Testis (tissue), 3 donors: Measurements from ENCODE around the gene SMIM5. TPM values are rescaled to one million over a fixed set of nuclear protein-coding genes. Genes with fewer than 3 reads are reported as not detected.

ENCODE experiments used
- DNase-seq: peaks from one replicate; pipeline ENCODE4 v3.0.0-alpha.2; 2019
- H3K27ac ChIP-seq, 2 donors: fragments of 200-600 bp; sonication (generic); one replicate each; pipeline ENCODE4 v1.5.1; 2019
- H3K27me3 ChIP-seq: fragments of 200-600 bp; sonication (generic); one replicate; pipeline ENCODE4 v1.5.1; 2019
- H3K36me3 ChIP-seq: fragments of 200-600 bp; sonication (generic); one replicate; pipeline ENCODE4 v1.5.1; 2017; ENCODE audit warnings: low read depth; ENCODE audit errors: missing control alignments
- H3K4me1 ChIP-seq: fragments of 200-600 bp; sonication (generic); one replicate; pipeline ENCODE4 v1.5.1; 2019
- H3K4me3 ChIP-seq, 2 donors: fragments of 200-600 bp; sonication (generic); one replicate each; pipeline ENCODE4 v1.5.1; 2017 to 2019
- H3K9me3 ChIP-seq: fragments of 200-600 bp; sonication (generic); one replicate; pipeline ENCODE4 v1.5.1; 2017
- POLR2A ChIP-seq: fragments of 450-650 bp; IDR thresholded peaks from one replicate; pipeline ENCODE4 v1.6.1; 2017; ENCODE audit warnings: antibody characterized with exemption, mild to moderate bottlenecking, moderate library complexity
- WGBS, 2 donors: methylation state at CpG; one replicate each; pipeline ENCODE4 v1.1.5; 2018; 5-methylcytosine and 5-hydroxymethylcytosine counted together
- intact Hi-C: fragments of 100-400 bp; cut with DNase I; formaldehyde crosslinking; loops from one replicate; pipeline ENCODE4 v1.15.1; 2023; ENCODE audit warnings: low total_unique reads
- polyA plus RNA-seq: library from polyadenylated mRNA; stranded (reverse); fragments of 350-450 nt; fragmentation: Illumina TruSeq; extraction: RNeasy Lipid Tissue Mini Kit (QIAGEN cat#74804); gene quantifications from one replicate; pipeline ENCODE4 v1.2.3, GENCODE V29; 2014; ENCODE audit warnings: low read depth, low replicate concordance; ENCODE audit not compliant: insufficient read depth
- total RNA-seq, 2 donors: library from RNA; depleted of rRNA; stranded (reverse); fragments of >200 nt; gene quantifications; one replicate each; pipeline ENCODE4 v1.2.3, GENCODE V29; 2016
- TF ChIP-seq, protein P1 (sequence below), 3 experiments: fragments of 450-650 bp in 2 of 3; fragments of 200-600 bp in 1 of 3; sonication (generic) in 1 of 3; IDR thresholded peaks; one replicate each; pipeline ENCODE4 v1.5.1; 2016 to 2019; ENCODE audit warnings: antibody characterized with exemption in 3 of 3, mild to moderate bottlenecking in 2 of 3, moderate library complexity in 1 of 3

Gene SMIM5
- total and polyA plus RNA-seq, 3 donors from 2014 or later = 1.9 to 2.0 (median 2.0) TPM

DNA sequence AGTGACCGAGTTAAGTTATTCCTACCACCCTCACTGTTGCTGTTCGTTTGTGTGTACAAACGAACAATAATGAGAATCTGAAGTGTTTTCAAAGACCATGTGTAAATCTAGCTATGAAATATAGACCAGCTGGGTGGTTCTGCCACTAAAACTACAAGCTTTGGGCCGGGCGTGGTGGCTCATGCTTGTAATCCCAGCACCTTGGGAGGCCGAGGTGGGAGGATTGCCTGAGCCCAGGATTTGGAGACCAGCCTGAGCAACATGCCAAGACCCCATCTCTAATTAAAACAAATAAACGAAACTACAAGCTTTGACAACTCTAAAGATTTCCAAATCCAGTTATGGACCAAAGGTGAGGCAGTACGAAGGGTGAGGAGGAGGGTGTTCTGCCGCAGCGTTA is 32.7 kb downstream of the SMIM5 start:
- H3K27me3 ChIP-seq = no peaks in the 10 kb centered on the region
- TF ChIP-seq, protein P1, sequence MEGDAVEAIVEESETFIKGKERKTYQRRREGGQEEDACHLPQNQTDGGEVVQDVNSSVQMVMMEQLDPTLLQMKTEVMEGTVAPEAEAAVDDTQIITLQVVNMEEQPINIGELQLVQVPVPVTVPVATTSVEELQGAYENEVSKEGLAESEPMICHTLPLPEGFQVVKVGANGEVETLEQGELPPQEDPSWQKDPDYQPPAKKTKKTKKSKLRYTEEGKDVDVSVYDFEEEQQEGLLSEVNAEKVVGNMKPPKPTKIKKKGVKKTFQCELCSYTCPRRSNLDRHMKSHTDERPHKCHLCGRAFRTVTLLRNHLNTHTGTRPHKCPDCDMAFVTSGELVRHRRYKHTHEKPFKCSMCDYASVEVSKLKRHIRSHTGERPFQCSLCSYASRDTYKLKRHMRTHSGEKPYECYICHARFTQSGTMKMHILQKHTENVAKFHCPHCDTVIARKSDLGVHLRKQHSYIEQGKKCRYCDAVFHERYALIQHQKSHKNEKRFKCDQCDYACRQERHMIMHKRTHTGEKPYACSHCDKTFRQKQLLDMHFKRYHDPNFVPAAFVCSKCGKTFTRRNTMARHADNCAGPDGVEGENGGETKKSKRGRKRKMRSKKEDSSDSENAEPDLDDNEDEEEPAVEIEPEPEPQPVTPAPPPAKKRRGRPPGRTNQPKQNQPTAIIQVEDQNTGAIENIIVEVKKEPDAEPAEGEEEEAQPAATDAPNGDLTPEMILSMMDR (IDR thresholded peaks at IDR 0.05) = no peak
- TF ChIP-seq POLR2A = no peak
- peak overlapping the region in 1 of 2 donors; percentile 64 for H3K27ac ChIP-seq
- H3K4me1 ChIP-seq = peaks cover 15% of the 10 kb centered on the region
- 62 to 66% methylated on average over 10 of the region's 10 CpGs for whole genome bisulfite sequencing, 2 donors
- peak overlapping the region; percentile 78 to 84 for H3K4me3 ChIP-seq
- no peaks in the 10 kb centered on the region for H3K9me3 ChIP-seq
- intact Hi-C loops = no loop called here
- DNase-seq = no peak
- H3K36me3 ChIP-seq = no peaks in the 10 kb centered on the region

DNA sequence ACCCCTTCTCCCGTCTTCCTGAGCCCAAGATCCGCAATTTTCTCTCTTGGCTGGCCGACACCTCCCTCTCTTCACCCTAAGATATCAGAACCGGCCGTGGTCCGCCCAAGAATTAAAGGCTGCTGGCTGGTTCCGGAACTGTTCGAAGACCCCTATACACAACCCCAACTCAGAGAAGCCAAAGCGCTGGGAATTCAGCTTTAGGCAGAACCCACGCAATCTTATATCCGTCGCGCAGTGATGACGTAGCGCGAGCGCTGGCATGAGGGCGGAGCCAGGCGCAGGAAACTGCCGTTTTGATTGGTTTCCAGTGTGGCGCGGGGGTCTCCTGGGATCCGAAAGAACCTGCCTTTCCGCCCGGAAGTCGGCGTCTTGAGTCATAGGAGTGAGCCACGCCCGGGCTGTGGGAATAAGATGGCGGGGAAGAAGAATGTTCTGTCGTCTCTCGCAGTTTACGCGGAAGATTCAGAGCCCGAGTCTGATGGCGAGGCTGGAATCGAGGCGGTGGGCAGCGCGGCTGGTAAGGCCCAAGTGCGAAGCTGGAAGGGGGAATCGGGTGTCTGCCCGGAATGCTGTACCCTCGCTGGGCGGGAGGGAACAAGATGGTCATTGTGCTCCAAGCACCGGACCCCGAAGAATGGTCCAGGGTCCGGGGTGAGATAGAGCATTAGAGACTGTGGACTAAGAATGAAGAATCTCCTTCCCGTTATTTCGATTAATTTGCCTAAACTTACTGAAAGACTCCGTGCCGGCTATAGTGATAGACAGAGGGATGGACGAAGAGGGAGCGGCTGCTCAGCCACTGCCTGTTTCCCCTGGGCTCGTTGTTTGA is 33.9 kb downstream of the SMIM5 start, which contains the start of the genes RECQL5 and SAP30BP:
Gene RECQL5 (minus strand): TSS at position 196 of the 832 bp plus-strand sequence. CDS start 597 bp downstream, outside the sequence.
Gene SAP30BP (plus strand): TSS at position 380 of the 832 bp plus-strand sequence. CDS start 35 bp downstream, at position 415.
- Histone ChIP-seq H3K4me1 (peaks cover 15% of the 10 kb centered on the region), H3K27me3 (no peaks in the 10 kb centered on the region), H3K9me3 (no peaks in the 10 kb centered on the region), H3K27ac (peak within 1 kb of the TSS; percentile 64 to 76), H3K36me3 (no peaks in the 10 kb centered on the region), H3K4me3 (peak within 1 kb of the TSS; percentile 78 to 84)
- WGBS, 2 donors = 0% methylated on average over 54 to 55 of the region's 55 CpGs
- peak; percentile 99 for DNase-seq
- intact Hi-C loops = no loop called here
- TF ChIP-seq POLR2A = no peak
- TF ChIP-seq, protein P1 (IDR thresholded peaks at IDR 0.05) = peak in 1 of 3 experiments; percentile 6

DNA sequence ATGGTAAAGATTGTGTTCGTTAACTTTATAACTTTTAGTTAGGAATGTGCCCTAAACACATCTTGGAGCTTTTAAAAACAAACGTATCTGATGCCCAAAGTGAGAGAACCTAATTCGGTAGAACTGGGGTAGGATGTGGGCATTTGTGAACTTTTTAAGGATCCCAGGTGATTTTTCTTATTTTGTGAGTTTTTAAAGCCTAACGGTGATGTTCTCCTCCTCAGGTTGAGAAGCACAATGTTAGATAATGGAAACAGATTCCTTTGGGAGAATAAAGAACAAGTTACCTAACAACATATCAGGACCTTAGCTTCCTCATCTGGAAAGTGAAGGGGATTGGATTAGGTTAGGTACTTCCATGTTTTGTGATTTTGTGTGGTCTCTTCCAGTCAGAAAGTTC is 34.6 kb downstream of the SMIM5 start:
- intact Hi-C loops = no loop called here
- Histone ChIP-seq H3K27ac (peak overlapping the region; percentile 51 to 76), H3K27me3 (no peaks in the 10 kb centered on the region), H3K36me3 (no peaks in the 10 kb centered on the region), H3K9me3 (no peaks in the 10 kb centered on the region), H3K4me1 (peaks cover 15% of the 10 kb centered on the region), H3K4me3 (peak overlapping the region; percentile 78 to 84)
- no peak for TF ChIP-seq POLR2A
- TF ChIP-seq, protein P1 (IDR thresholded peaks at IDR 0.05) = no peak
- no peak for DNase-seq
- WGBS, 2 donors = 4 to 5% methylated on average over 4 of the region's 4 CpGs

DNA sequence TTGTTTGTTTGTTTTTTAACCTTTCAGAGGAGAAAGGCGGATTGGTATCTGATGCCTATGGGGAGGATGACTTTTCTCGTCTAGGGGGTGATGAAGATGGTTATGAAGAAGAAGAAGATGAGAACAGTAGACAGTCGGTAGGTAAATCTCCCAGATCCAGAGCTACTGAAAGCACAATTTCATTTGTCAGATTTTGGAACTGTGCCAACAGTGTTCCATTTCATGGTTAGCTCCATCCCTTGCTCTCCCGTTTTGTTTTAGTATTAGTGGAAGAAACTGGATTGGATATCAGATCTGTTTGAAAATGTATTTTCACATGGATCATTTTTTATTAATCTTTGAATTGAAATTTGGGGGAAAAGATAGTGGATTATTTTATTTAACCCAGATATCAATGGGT is 35.3 kb downstream of the SMIM5 start:
- 48 to 52% methylated on average over 4 of the region's 4 CpGs for WGBS, 2 donors
- Histone ChIP-seq H3K4me3 (no peak overlapping the region), H3K27ac (no peak overlapping the region), H3K9me3 (no peaks in the 10 kb centered on the region), H3K36me3 (no peaks in the 10 kb centered on the region), H3K27me3 (no peaks in the 10 kb centered on the region), H3K4me1 (peaks cover 15% of the 10 kb centered on the region)
- TF ChIP-seq, protein P1 (IDR thresholded peaks at IDR 0.05) = no peak
- TF ChIP-seq POLR2A = no peak
- DNase-seq = no peak
- intact Hi-C loops = no loop called here
